HCT116 (cell line): ENCODE measurements around the gene LUC7L2. TPM values are rescaled to one million over a fixed set of nuclear protein-coding genes. Genes with fewer than 3 reads are reported as not detected.
"Not testable (repeated sequence)": the region's sequence is repeated elsewhere in the genome, so short reads cannot be mapped to it uniquely, and the experiment has no call there.

ENCODE experiments used
- ATAC-seq: fragments of 200-7000 bp; cut with Tn5 transposase; 2 replicates; pipeline ENCODE4 v1.9.1; 2020; ENCODE audit warnings: mild to moderate bottlenecking, moderate library complexity
- BruUV-seq: library from RNA; stranded (reverse); fragments of 400-500 nt; replicated peaks from 2 replicates; lab custom pipeline; 2021; lab: Mats Ljungman, UMichigan
- CTCF ChIA-PET: fragments of 300-600 bp; sonication (Branson Sonifier 250); formaldehyde crosslinking; loops from one replicate; lab custom pipeline; 2021; ENCODE audit warnings: antibody characterized with exemption; lab: Charles Lee
- POLR2A ChIA-PET: fragments of 300-600, 350-600 bp; sonication (Branson Sonifier 250); formaldehyde crosslinking; loops from one replicate; lab custom pipeline; 2021; ENCODE audit warnings: antibody characterized with exemption; lab: Charles Lee
- RAD21 ChIA-PET, 2 experiments: fragments of 300-600 bp; sonication (Branson Sonifier 250); formaldehyde crosslinking; loops; one replicate each; lab custom pipeline; 2023; ENCODE audit warnings: low total read pairs in 2 of 2; ENCODE audit not compliant: uncharacterized antibody in 2 of 2, unreplicated experiment in 2 of 2, low non-redundant PET in 1 of 2; lab: Charles Lee
- DNase-seq: peaks from one replicate; pipeline ENCODE4 v3.0.0-alpha.2; 2010; ENCODE audit warnings: low read depth, low spot score
- H2AFZ ChIP-seq: fragments of 200-600 bp; shearing (Covaris generic), sonication (generic); 2 replicates; pipeline ENCODE4 v1.6.1; 2017; ENCODE audit warnings: low read depth, mixed run types, mixed read lengths, antibody characterized with exemption, low read length; ENCODE audit not compliant: poor library complexity, severe bottlenecking
- H3K27ac ChIP-seq: 2 replicates; pipeline ENCODE4 v1.5.1; 2012; ENCODE audit warnings: low read depth, low read length
- H3K27me3 ChIP-seq: fragments of 200-600 bp; sonication (generic); 2 replicates; pipeline ENCODE4 v1.6.1; 2016; ENCODE audit warnings: mixed run types, low read length, mixed read lengths; ENCODE audit not compliant: insufficient read depth
- H3K36me3 ChIP-seq, 2 experiments: fragments of 200-500 bp in 1 of 2; fragments of 200-600 bp in 1 of 2; sonication (Bioruptor generic) in 1 of 2; sonication (generic) in 1 of 2; 2 replicates each; pipeline versions ENCODE4 v1.5.1 to v1.6.1; 2014 to 2016; ENCODE audit warnings: low read length in 2 of 2, inconsistent platforms in 1 of 2, mixed read lengths in 1 of 2, mixed run types in 1 of 2; ENCODE audit not compliant: insufficient read depth in 2 of 2, control insufficient read depth in 1 of 2
- H3K4me1 ChIP-seq, 2 experiments: fragments of 200-600 bp in 1 of 2; sonication (generic) in 1 of 2; 2 replicates each; pipeline versions ENCODE4 v1.5.1 to v1.6.1; 2012 to 2017; ENCODE audit warnings: low read length in 2 of 2, inconsistent platforms in 1 of 2, mild to moderate bottlenecking in 1 of 2, mixed read lengths in 1 of 2, mixed run types in 1 of 2, moderate library complexity in 1 of 2; ENCODE audit not compliant: insufficient read depth in 2 of 2, control insufficient read depth in 1 of 2
- H3K4me2 ChIP-seq: fragments of 200-600 bp; sonication (generic); 2 replicates; pipeline ENCODE4 v1.6.1; 2017; ENCODE audit warnings: mixed run types, low read length, mixed read lengths
- H3K4me3 ChIP-seq, 2 experiments: fragments of 200-600 bp in 1 of 2; sonication (generic) in 1 of 2; replicated peaks in 1 of 2; 2 replicates each; pipeline ENCODE4 v1.5.1; 2011 to 2016; ENCODE audit warnings: low read length in 2 of 2, control low read depth in 1 of 2, low read depth in 1 of 2, mild to moderate bottlenecking in 1 of 2, mixed read lengths in 1 of 2, mixed run types in 1 of 2
- H3K79me2 ChIP-seq: fragments of 200-600 bp; sonication (generic); 2 replicates; pipeline ENCODE4 v1.6.1; 2017; ENCODE audit warnings: mild to moderate bottlenecking, mixed run types, low read length, moderate library complexity, mixed read lengths; ENCODE audit not compliant: insufficient read depth
- H3K9ac ChIP-seq: fragments of 200-600 bp; sonication (generic); 2 replicates; pipeline ENCODE4 v1.6.1; 2016; ENCODE audit warnings: low read length, mixed read lengths
- H3K9me2 ChIP-seq: fragments of 200-600 bp; sonication (generic), shearing (Covaris generic); 2 replicates; pipeline ENCODE4 v1.6.1; 2017; ENCODE audit warnings: mixed run types, mild to moderate bottlenecking, moderate library complexity; ENCODE audit not compliant: insufficient read depth
- H3K9me3 ChIP-seq, 2 experiments: fragments of 200-500 bp in 1 of 2; fragments of 200-600 bp in 1 of 2; sonication (Bioruptor generic) in 1 of 2; sonication (generic) in 1 of 2; 2 replicates each; pipeline ENCODE4 v1.6.1; 2014 to 2017; ENCODE audit warnings: low read length in 2 of 2, mixed read lengths in 2 of 2, inconsistent platforms in 1 of 2, low read depth in 1 of 2, mild to moderate bottlenecking in 1 of 2, mixed run types in 1 of 2, moderate library complexity in 1 of 2; ENCODE audit not compliant: control insufficient read depth in 1 of 2, insufficient read depth in 1 of 2
- H4K20me1 ChIP-seq: fragments of 200-600 bp; sonication (generic), shearing (Covaris generic); 2 replicates; pipeline ENCODE4 v1.6.1; 2017; ENCODE audit warnings: mixed run types, mild to moderate bottlenecking, moderate library complexity; ENCODE audit not compliant: insufficient read depth
- EZH2 ChIP-seq: fragments of 200-600 bp; sonication (generic); IDR thresholded peaks from 2 replicates; pipeline ENCODE4 v1.6.1; 2017; ENCODE audit warnings: antibody characterized with exemption, mixed run types
- RAD21 ChIP-seq: IDR thresholded peaks from 2 replicates; pipeline ENCODE4 v1.6.1; 2012; ENCODE audit warnings: low read depth, mild to moderate bottlenecking
- SIN3A ChIP-seq: IDR thresholded peaks from 2 replicates; pipeline ENCODE4 v1.6.1; 2012; ENCODE audit warnings: low read depth
- intact Hi-C: fragments of 100-400 bp; cut with micrococcal nuclease; formaldehyde crosslinking; loops from 2 replicates; pipeline ENCODE4 v1.10.0; 2022
- total RNA-seq: library from RNA; stranded (reverse); gene quantifications from one replicate; pipeline ENCODE4 v1.2.1, GENCODE V29; 2021; ENCODE audit not compliant: unreplicated experiment
- TF ChIP-seq, protein P1 (sequence below), 3 experiments: fragments of 200-600 bp in 1 of 3; sonication (generic) in 1 of 3; IDR thresholded peaks in 2 of 3; conservative IDR thresholded peaks in 1 of 3; 2 replicates each; pipeline ENCODE4 v1.5.1; 2012 to 2017; ENCODE audit warnings: low read depth in 2 of 3, low read length in 2 of 3, antibody characterized with exemption in 1 of 3, borderline replicate concordance in 1 of 3, control low read depth in 1 of 3, mild to moderate bottlenecking in 1 of 3, mixed read lengths in 1 of 3, mixed run types in 1 of 3, moderate library complexity in 1 of 3; ENCODE audit not compliant: insufficient read depth in 1 of 3

The LUC7L2 gene
- total RNA-seq, 1 experiment from 2014 or later, result 98.8 TPM

DNA sequence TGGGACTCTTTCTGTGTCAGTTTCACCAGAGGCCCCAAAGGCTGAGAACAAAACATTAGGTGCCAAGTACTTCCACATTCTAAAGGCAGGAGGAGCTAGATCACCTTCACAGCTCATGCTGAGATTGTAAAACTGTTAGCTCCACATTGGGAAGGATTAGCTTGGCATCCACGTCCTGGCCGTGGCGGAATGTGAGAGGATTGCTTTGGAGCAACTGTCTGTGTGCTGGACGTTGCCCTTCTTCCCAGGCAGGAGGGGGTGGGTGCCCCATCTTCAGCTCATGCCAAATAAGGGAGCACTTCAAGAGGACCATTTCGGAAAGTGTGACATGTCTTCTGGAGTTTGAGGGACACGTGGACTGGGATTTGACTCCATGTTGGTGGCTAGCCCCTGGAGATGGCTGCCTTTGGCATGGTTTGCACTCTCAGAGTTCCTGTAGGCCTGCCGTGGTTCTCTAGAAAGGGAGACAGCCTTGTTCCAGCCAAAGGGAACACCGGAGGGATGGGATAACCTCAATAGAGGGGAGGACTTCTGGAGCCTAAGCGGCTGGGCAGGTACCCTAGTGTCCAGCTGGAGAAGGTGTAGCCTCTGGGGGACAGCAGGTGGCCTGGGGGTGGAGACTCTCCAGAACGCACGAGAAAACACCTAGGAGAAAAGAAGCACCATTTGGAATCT lies 38.5 kb upstream of the LUC7L2 start:
- no peak overlapping the region for H2AFZ ChIP-seq
- ATAC-seq (peak; percentile 80), DNase-seq (no peak)
- no peak overlapping the region for H3K27ac ChIP-seq
- no peak overlapping the region for H3K4me3 ChIP-seq
- H3K36me3 ChIP-seq, result no peaks in the 10 kb centered on the region
- no peaks in the 10 kb centered on the region for H3K9me3 ChIP-seq
- H4K20me1 ChIP-seq, result no peaks in the 10 kb centered on the region
- no peak overlapping the region for H3K9ac ChIP-seq
- POLR2A ChIA-PET, result no interaction called here
- no peaks in the 10 kb centered on the region for H3K9me2 ChIP-seq
- H3K27me3 ChIP-seq, result no peaks in the 10 kb centered on the region
- intact Hi-C loops, result no loop called here
- RAD21 ChIA-PET, result no interaction called here
- no peak for TF ChIP-seq SIN3A
- TF ChIP-seq, protein P1, sequence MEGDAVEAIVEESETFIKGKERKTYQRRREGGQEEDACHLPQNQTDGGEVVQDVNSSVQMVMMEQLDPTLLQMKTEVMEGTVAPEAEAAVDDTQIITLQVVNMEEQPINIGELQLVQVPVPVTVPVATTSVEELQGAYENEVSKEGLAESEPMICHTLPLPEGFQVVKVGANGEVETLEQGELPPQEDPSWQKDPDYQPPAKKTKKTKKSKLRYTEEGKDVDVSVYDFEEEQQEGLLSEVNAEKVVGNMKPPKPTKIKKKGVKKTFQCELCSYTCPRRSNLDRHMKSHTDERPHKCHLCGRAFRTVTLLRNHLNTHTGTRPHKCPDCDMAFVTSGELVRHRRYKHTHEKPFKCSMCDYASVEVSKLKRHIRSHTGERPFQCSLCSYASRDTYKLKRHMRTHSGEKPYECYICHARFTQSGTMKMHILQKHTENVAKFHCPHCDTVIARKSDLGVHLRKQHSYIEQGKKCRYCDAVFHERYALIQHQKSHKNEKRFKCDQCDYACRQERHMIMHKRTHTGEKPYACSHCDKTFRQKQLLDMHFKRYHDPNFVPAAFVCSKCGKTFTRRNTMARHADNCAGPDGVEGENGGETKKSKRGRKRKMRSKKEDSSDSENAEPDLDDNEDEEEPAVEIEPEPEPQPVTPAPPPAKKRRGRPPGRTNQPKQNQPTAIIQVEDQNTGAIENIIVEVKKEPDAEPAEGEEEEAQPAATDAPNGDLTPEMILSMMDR (IDR thresholded peaks at IDR 0.05 in 2 of 3, conservative IDR thresholded peaks at IDR 0.05 in 1 of 3; ENCODE audit: borderline replicate concordance in 1 of 3, insufficient read depth in 1 of 3, low read depth in 2 of 3, low read length in 2 of 3), result peak; percentile 29 to 62 (median 55); a peak in 5 of 6 replicates
- peak; percentile 65 for TF ChIP-seq RAD21
- TF ChIP-seq EZH2, result no peak
- no TSS peak for BruUV-seq
- H3K79me2 ChIP-seq, result no peaks in the 10 kb centered on the region
- H3K4me2 ChIP-seq, result no peak overlapping the region
- peaks cover 0 to 3% of the 10 kb centered on the region in 2 experiments; a peak in 1 of 4 replicates for H3K4me1 ChIP-seq
- CTCF ChIA-PET, result interaction anchor here (0.6 to 1.4 kb wide), 9 partner anchors 8 to 304 kb away, joined by 3 to 9 read pairs (median 3); no protein-coding TSS in a partner anchor

DNA sequence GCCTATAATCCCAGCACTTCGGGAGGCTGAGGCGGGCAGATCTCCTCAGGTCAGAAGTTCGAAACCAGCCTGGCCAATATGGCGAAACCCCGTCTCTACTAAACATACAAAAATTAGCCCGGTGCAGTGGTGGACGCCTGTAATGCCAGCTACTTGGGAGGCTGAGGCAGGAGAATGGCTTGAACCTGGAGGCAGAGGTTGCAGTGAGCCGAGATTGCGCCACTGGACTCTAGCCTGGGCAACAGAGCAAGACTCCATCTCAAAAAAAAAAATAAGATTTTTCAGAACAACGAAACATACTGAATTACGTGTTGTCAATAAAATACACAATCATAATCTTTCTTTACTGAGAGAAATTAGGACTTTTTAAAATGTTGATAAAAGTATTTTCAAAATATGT lies 35.0 kb upstream of the LUC7L2 start:
- H4K20me1 ChIP-seq, H3K27me3 ChIP-seq, H3K4me3 ChIP-seq, ATAC-seq, BruUV-seq, H3K79me2 ChIP-seq, H2AFZ ChIP-seq, H3K4me2 ChIP-seq, H3K4me1 ChIP-seq, H3K9me2 ChIP-seq, POLR2A ChIA-PET, DNase-seq, H3K9me3 ChIP-seq, H3K36me3 ChIP-seq, H3K27ac ChIP-seq, H3K9ac ChIP-seq, CTCF ChIA-PET, intact Hi-C loops, RAD21 ChIA-PET: not testable (repeated sequence)
